NOMO-1 treated with dmso at 0.1 percent for 144 hours (cell line): Measurements from ENCODE around the gene KANSL3.

ENCODE experiments used
- DNase-seq: peaks from one replicate; lab custom pipeline; 2025; ENCODE audit not compliant: unreplicated experiment; lab: John Stamatoyannopoulos, UW

KANSL3 gene

DNA sequence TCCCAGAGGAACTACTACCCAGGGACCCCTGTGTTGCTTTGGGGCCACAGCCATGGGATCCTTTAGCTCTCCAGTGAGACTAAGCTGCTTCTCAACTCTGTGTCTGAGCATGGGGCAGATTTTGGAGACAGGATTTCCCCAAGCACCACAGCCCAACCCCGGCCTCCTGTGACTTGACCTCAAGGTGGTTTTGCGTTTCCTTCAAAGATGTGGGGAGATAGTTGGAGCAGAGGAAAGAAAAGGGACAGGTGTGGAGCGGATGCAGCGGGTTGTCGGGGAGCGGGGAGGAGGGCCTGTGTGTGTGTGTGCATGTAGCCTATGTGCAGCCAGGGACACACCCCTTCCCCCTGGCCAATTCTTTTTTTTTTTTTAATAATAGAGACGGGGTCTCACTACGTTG, 91.3 kb downstream of the KANSL3 start:
- DNase-seq: no peak

DNA sequence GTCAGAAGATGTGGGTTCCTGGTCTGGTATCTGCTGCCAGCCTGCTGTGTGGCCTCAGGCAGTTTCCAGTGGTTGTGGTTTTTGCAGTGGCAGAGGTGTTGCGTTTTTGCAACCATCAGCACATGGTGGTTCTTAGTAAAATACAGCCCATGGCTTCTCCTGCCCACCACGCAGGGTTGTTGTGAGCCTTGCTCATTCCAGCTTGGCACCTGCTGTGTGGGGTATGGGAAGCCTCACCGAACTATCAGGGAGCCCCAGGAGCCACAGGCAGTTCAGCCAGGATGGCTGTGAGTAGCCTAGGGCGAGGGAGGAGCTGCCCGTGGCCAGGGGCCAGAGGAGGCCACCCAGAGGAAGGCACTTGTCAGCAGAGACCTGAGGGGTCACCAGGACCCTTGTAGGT, 91.8 kb downstream of the KANSL3 start:
- DNase-seq: no peak
